Epithelial cell of proximal tubule (primary cell): ENCODE data around the gene MAPKAP1. TPM values are rescaled to one million over a fixed set of nuclear protein-coding genes. Genes with fewer than 3 reads are reported as not detected.
A peak's percentile ranks its signal among the peaks of the same experiment; 100 is the strongest.

ENCODE experiments used
- DNase-seq: peaks from one replicate; pipeline ENCODE4 v3.0.0-alpha.2; 2011; ENCODE audit warnings: low read depth
- H3K4me3 ChIP-seq: 2 replicates; pipeline ENCODE4 v1.5.1; 2011; ENCODE audit warnings: low read depth, mild to moderate bottlenecking, low read length
- CTCF ChIP-seq: conservative IDR thresholded peaks from 2 replicates; pipeline ENCODE4 v1.5.1; 2012; ENCODE audit warnings: low read depth, mild to moderate bottlenecking, low read length
- total RNA-seq: library from RNA; depleted of rRNA; stranded (reverse); fragments of >200 nt; gene quantifications from 2 replicates; pipeline ENCODE4 v1.2.3, GENCODE V29; 2015

MAPKAP1 gene
- total RNA-seq, 1 donor from 2014 or later, result 100 TPM

GRCh38 chr9:125746017-125746773, 39.2 kb upstream of the MAPKAP1 start:
- DNase-seq, result peak; percentile 61
- no peak for TF ChIP-seq CTCF

GRCh38 chr9:125745682-125746016, 38.6 kb upstream of the MAPKAP1 start:
- no peak for DNase-seq
- TF ChIP-seq CTCF, result no peak
- H3K4me3 ChIP-seq, result peak overlapping the region; percentile 66

More at GRCh38 chr9:125746017-125746773, 39.2 kb upstream of the MAPKAP1 start:
- H3K4me3 ChIP-seq, result peak overlapping the region; percentile 66

- DNase-seq, result no peak
- H3K4me3 ChIP-seq, result no peak overlapping the region
- TF ChIP-seq CTCF, result no peak
Observed at GRCh38 chr9:125745018-125745417, 38.0 kb upstream of the MAPKAP1 start.

- TF ChIP-seq CTCF, result no peak
- H3K4me3 ChIP-seq, result no peak overlapping the region
- DNase-seq, result no peak
Observed at GRCh38 chr9:125744616-125745015, 37.6 kb upstream of the MAPKAP1 start.

- no peak overlapping the region for H3K4me3 ChIP-seq
- DNase-seq, result no peak
- no peak for TF ChIP-seq CTCF
Observed at GRCh38 chr9:125743682-125744428, 36.8 kb upstream of the MAPKAP1 start.

GRCh38 chr9:125742657-125743056, 35.6 kb upstream of the MAPKAP1 start:
- no peak for TF ChIP-seq CTCF
- H3K4me3 ChIP-seq, result no peak overlapping the region
- no peak for DNase-seq
